ENCODE results near the gene FSD2. TPM values are rescaled to one million over a fixed set of nuclear protein-coding genes. Genes with fewer than 3 reads are reported as not detected.

Gene FSD2
- total and polyA plus RNA-seq, 2 of the 8 experiments (the other 6 are each of a cell fraction or from before 2014, with no cell fraction given): 0.02 TPM; not detected in 1

DNA sequence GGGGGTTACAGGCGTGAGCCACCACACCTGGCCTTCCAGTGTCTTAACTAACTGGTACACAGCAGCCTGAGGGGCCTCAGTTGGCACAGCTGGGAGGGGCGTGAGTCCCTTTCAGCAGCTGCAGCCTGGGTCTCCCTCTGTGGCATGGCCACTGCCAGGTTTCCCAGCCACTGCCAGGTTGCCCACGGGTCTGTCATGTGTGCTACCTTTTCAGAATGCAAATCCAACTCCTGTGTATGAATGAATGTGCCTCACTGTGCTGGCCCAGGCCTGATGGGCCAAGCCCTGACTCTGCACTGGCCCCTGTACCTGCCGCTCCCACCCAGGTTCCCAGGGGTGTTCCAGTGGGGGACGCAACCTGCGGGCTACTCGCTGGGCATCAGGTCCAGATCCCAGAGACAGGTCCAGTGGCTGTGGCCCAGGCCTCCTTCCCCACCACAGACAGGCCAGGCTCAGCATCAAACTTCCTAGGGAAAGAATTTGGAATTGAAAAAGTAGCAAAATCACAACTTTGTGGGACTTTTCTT lies 29.6 kb upstream of the FSD2 start:
- Histone ChIP-seq H3K9me3 (ENCODE audit: insufficient read depth in 2 of 2, low read depth in 1 of 2, low read length in 1 of 2) (no peaks in the 10 kb centered on the region), H3K27me3 (replicated peaks in 1 of 4; ENCODE audit: control insufficient read depth in 3 of 4, extremely low read depth in 1 of 4, insufficient read depth in 3 of 4, low read length in 3 of 4) (no peaks in the 10 kb centered on the region), H2BK120ac (replicated peaks; ENCODE audit: low read depth, low read length) (no peak overlapping the region), H3K18ac (ENCODE audit: extremely low read depth, low read length) (no peak overlapping the region), H2BK20ac (ENCODE audit: low read length) (no peak overlapping the region), H4K20me1 (replicated peaks in 1 of 2; ENCODE audit: control insufficient read depth in 1 of 2, insufficient read depth in 2 of 2, low read length in 2 of 2) (no peaks in the 10 kb centered on the region), H4K91ac (replicated peaks; ENCODE audit: insufficient read length, low read length) (no peak overlapping the region), H3K56ac (replicated peaks; ENCODE audit: insufficient read length, low read depth, low read length) (no peak overlapping the region), H3K9ac (replicated peaks in 1 of 4; ENCODE audit: extremely low read depth in 1 of 4, low read depth in 3 of 4, low read length in 3 of 4) (no peak overlapping the region), H4K8ac (ENCODE audit: extremely low read depth, insufficient read depth, low read length) (no peak overlapping the region), H3K79me2 (ENCODE audit: control insufficient read depth in 1 of 2, insufficient read depth in 2 of 2, low read length in 2 of 2) (no peaks in the 10 kb centered on the region), H3K4me2 (ENCODE audit: insufficient read depth in 1 of 2, low read depth in 2 of 2, low read length in 2 of 2) (no peak overlapping the region), H3K23me2 (ENCODE audit: low read depth, low read length) (no peaks in the 10 kb centered on the region), H2BK12ac (ENCODE audit: low read depth, low read length) (no peak overlapping the region), H3K27ac (ENCODE audit: low read depth, low read length) (no peak overlapping the region), H3K14ac (ENCODE audit: insufficient read length) (no peak overlapping the region), H2AFZ (ENCODE audit: low read length) (no peak overlapping the region), H3K4ac (replicated peaks; ENCODE audit: insufficient read length, low read depth, low read length) (no peak overlapping the region), H4K5ac (ENCODE audit: insufficient read length, low read depth, low read length) (no peak overlapping the region), H3K23ac (ENCODE audit: insufficient read length) (no peak overlapping the region), H2AK5ac (ENCODE audit: low read depth, low read length) (no peak overlapping the region), H3K4me3 (ENCODE audit: extremely low read depth in 1 of 4, insufficient read depth in 2 of 4, low read depth in 3 of 4, low read length in 4 of 4) (no peak overlapping the region), H2BK15ac (ENCODE audit: low read length) (no peak overlapping the region), H3K79me1 (ENCODE audit: low read depth, low read length) (no peaks in the 10 kb centered on the region), H3K36me3 (ENCODE audit: control insufficient read depth in 2 of 4, insufficient read depth in 4 of 4, low read length in 3 of 4) (peaks cover 0 to 21% (median 6%) of the 10 kb centered on the region in 4 experiments; a peak in 5 of 8 replicates), H2BK5ac (ENCODE audit: low read depth, low read length) (no peak overlapping the region), H3K4me1 (replicated peaks in 1 of 4; ENCODE audit: control insufficient read depth in 3 of 4, insufficient read depth in 4 of 4, low read length in 3 of 4) (no peaks in the 10 kb centered on the region)
- FAIRE-seq (no peak), DNase-seq (ENCODE audit: low read depth in 1 of 2, low spot score in 2 of 2) (no peak)
- no peak for TF ChIP-seq KDM4A (IDR thresholded peaks at IDR 0.05; ENCODE audit: low read depth, low read length, severe bottlenecking)
- TF ChIP-seq CEBPB (IDR thresholded peaks at IDR 0.05; ENCODE audit: low read depth, low read length): no peak
- no peak for TF ChIP-seq RAD21 (IDR thresholded peaks at IDR 0.05 in 1 of 2, conservative IDR thresholded peaks at IDR 0.05 in 1 of 2; ENCODE audit: low read depth in 2 of 2, low read length in 2 of 2)
- TF ChIP-seq TAF1 (IDR thresholded peaks at IDR 0.05; ENCODE audit: low read depth, low read length): no peak
- CTCF ChIA-PET (ENCODE audit: partially characterized antibody): interaction anchor here (1.1 to 1.3 kb wide), 2 partner anchors 14 to 305 kb away, joined by 3 to 4 read pairs; no protein-coding TSS in a partner anchor
- 81% methylated on average over 7 of the region's 7 CpGs; no CpG with 5 or more reads in 1 of the 2 experiments for WGBS, 2 experiments (ENCODE audit: extremely low coverage in 1 of 2, insufficient coverage in 1 of 2, insufficient read length in 1 of 2, insufficient replicate concordance in 2 of 2, low coverage in 1 of 2, low lambda C conversion rate in 2 of 2, missing lambda C conversion rate in 1 of 2)
- POLR2A ChIA-PET (ENCODE audit: partially characterized antibody): no interaction called here
